PC-9 (cell line): ENCODE data around the gene PRKCH. TPM values are rescaled to one million over a fixed set of nuclear protein-coding genes. Genes with fewer than 3 reads are reported as not detected.

Experiments used
- BruUV-seq: library from RNA; stranded (reverse); fragments of 400-500 nt; replicated peaks from 2 replicates; lab custom pipeline; 2021; lab: Mats Ljungman, UMichigan
- CTCF ChIA-PET: fragments of 300-600 bp; sonication (Branson Sonifier 250); formaldehyde crosslinking; loops from one replicate; lab custom pipeline; 2022; ENCODE audit warnings: antibody characterized with exemption; lab: Charles Lee
- POLR2A ChIA-PET: fragments of 300-600 bp; sonication (Branson Sonifier 250); formaldehyde crosslinking; loops from one replicate; lab custom pipeline; 2022; ENCODE audit warnings: antibody characterized with exemption; ENCODE audit not compliant: unreplicated experiment; lab: Charles Lee
- DNase-seq, 2 experiments: peaks; one replicate each; pipeline versions ENCODE4 v3.0.0 to v3.0.0-alpha.2; 2015 to 2022; ENCODE audit warnings: mixed read lengths in 1 of 2
- H2AFZ ChIP-seq: fragments of 200-600 bp; sonication (generic); 2 replicates; pipeline ENCODE4 v1.8.1; 2017; ENCODE audit warnings: antibody characterized with exemption
- H3F3A ChIP-seq: fragments of 200-600 bp; sonication (generic); 2 replicates; pipeline ENCODE4 v1.8.1; 2017; ENCODE audit warnings: antibody characterized with exemption, mild to moderate bottlenecking, low read depth; ENCODE audit not compliant: insufficient read depth
- H3K27ac ChIP-seq: fragments of 200-600 bp; sonication (generic); 2 replicates; pipeline ENCODE4 v1.6.1; 2016; ENCODE audit warnings: mixed run types
- H3K27me3 ChIP-seq: fragments of 200-600 bp; sonication (generic); 2 replicates; pipeline ENCODE4 v1.6.1; 2016; ENCODE audit warnings: low read depth, mixed run types; ENCODE audit not compliant: insufficient read depth
- H3K36me3 ChIP-seq: fragments of 200-600 bp; sonication (generic); 2 replicates; pipeline ENCODE4 v1.6.1; 2016; ENCODE audit warnings: low read depth, mixed run types
- H3K4me1 ChIP-seq: fragments of 200-600 bp; sonication (generic); replicated peaks from 2 replicates; pipeline ENCODE4 v1.6.1; 2016; ENCODE audit warnings: mixed run types; ENCODE audit not compliant: insufficient read depth
- H3K4me2 ChIP-seq: fragments of 200-600 bp; sonication (generic); 2 replicates; pipeline ENCODE4 v1.6.1; 2017; ENCODE audit warnings: mixed run types
- H3K4me3 ChIP-seq: fragments of 200-600 bp; sonication (generic); 2 replicates; pipeline ENCODE4 v1.6.1; 2016; ENCODE audit warnings: mixed run types
- H3K79me2 ChIP-seq: fragments of 200-600 bp; sonication (generic); 2 replicates; pipeline ENCODE4 v1.6.1; 2017; ENCODE audit warnings: low read depth, mixed run types
- H3K9me2 ChIP-seq: fragments of 200-600 bp; sonication (generic); 2 replicates; pipeline ENCODE4 v1.8.1; 2017; ENCODE audit warnings: mild to moderate bottlenecking; ENCODE audit not compliant: insufficient read depth
- H3K9me3 ChIP-seq: fragments of 200-600 bp; sonication (generic); 2 replicates; pipeline ENCODE4 v1.8.1; 2016; ENCODE audit warnings: low read depth; ENCODE audit not compliant: insufficient read depth
- H4K20me1 ChIP-seq: fragments of 200-600 bp; sonication (generic); 2 replicates; pipeline ENCODE4 v1.8.1; 2017; ENCODE audit not compliant: insufficient read depth
- CTCF ChIP-seq: fragments of 200-600 bp; sonication (generic); conservative IDR thresholded peaks from 2 replicates; pipeline ENCODE4 v1.6.1; 2017; ENCODE audit warnings: mixed run types, antibody characterized with exemption, mild to moderate bottlenecking, moderate library complexity
- EZH2 ChIP-seq: fragments of 200-600 bp; sonication (generic); IDR thresholded peaks from 2 replicates; pipeline ENCODE4 v1.8.0; 2017; ENCODE audit warnings: antibody characterized with exemption, low read depth
- intact Hi-C: fragments of 100-400 bp; cut with micrococcal nuclease; formaldehyde crosslinking; loops from one replicate; pipeline ENCODE4 v1.10.0; 2022; ENCODE audit not compliant: unreplicated experiment
- total RNA-seq: library from RNA; stranded (reverse); gene quantifications from 2 replicates; pipeline ENCODE4 v1.2.3, GENCODE V29; 2021

Gene PRKCH
- total RNA-seq, 1 experiment from 2014 or later: 32.4 TPM

GRCh38 chr14:61596990-61597389 is 275.6 kb downstream of the PRKCH start:
- no peak overlapping the region for H2AFZ ChIP-seq
- intact Hi-C loops: no loop called here
- H3K27me3 ChIP-seq: no peaks in the 10 kb centered on the region
- CTCF ChIA-PET: no interaction called here
- no peaks in the 10 kb centered on the region for H3K79me2 ChIP-seq
- H3F3A ChIP-seq: peaks cover 4% of the 10 kb centered on the region
- H3K36me3 ChIP-seq: no peaks in the 10 kb centered on the region
- H3K9me2 ChIP-seq: no peaks in the 10 kb centered on the region
- peaks cover 17% of the 10 kb centered on the region for H3K4me1 ChIP-seq
- POLR2A ChIA-PET: no interaction called here
- no peak for DNase-seq
- peaks cover 4% of the 10 kb centered on the region; the same call in 1 of the 2 replicates for H3K9me3 ChIP-seq
- no peak overlapping the region for H3K4me2 ChIP-seq
- BruUV-seq: no TSS peak
- no peak overlapping the region for H3K27ac ChIP-seq
- no peak for TF ChIP-seq CTCF
- TF ChIP-seq EZH2: no peak
- H3K4me3 ChIP-seq: no peak overlapping the region
- no peaks in the 10 kb centered on the region for H4K20me1 ChIP-seq

GRCh38 chr14:61598980-61599379 is 277.6 kb downstream of the PRKCH start:
- Histone ChIP-seq H3K4me3 (no peak overlapping the region), H3F3A (peaks cover 14% of the 10 kb centered on the region), H3K36me3 (no peaks in the 10 kb centered on the region), H4K20me1 (no peaks in the 10 kb centered on the region), H3K4me2 (no peak overlapping the region), H3K27me3 (no peaks in the 10 kb centered on the region), H3K9me3 (no peaks in the 10 kb centered on the region), H3K4me1 (peaks cover 32% of the 10 kb centered on the region), H2AFZ (no peak overlapping the region), H3K79me2 (no peaks in the 10 kb centered on the region), H3K9me2 (no peaks in the 10 kb centered on the region), H3K27ac (no peak overlapping the region)
- no TSS peak for BruUV-seq
- CTCF ChIA-PET: no interaction called here
- POLR2A ChIA-PET: no interaction called here
- TF ChIP-seq CTCF (no peak), EZH2 (no peak)
- DNase-seq: no peak
- intact Hi-C loops: no loop called here

GRCh38 chr14:61599942-61600341 is 278.6 kb downstream of the PRKCH start:
- Histone ChIP-seq H3K4me2 (no peak overlapping the region), H3F3A (peaks cover 14% of the 10 kb centered on the region), H3K9me2 (no peaks in the 10 kb centered on the region), H3K27me3 (no peaks in the 10 kb centered on the region), H3K27ac (no peak overlapping the region), H2AFZ (no peak overlapping the region), H3K4me3 (no peak overlapping the region), H4K20me1 (no peaks in the 10 kb centered on the region), H3K79me2 (no peaks in the 10 kb centered on the region), H3K4me1 (peaks cover 28% of the 10 kb centered on the region), H3K36me3 (no peaks in the 10 kb centered on the region), H3K9me3 (0 out of 2 replicates have a peak, but pooled peaks cover 8% of the 10 kb centered on the region)
- no TSS peak for BruUV-seq
- no peak for DNase-seq
- TF ChIP-seq CTCF (no peak), EZH2 (no peak)
- intact Hi-C loops: no loop called here
- ChIA-PET CTCF (no interaction called here), POLR2A (no interaction called here)

Other genes starting within 250 kb of the PRKCH start
- gene TMEM30B, start 40.2 kb upstream of the PRKCH start, total RNA-seq: 15.2 and 19.6 TPM in 2 replicates